NCI-H82 (cell line): Measurements from ENCODE around the gene SNAPC2.
"Not testable (repeated sequence)": the region's sequence is repeated elsewhere in the genome, so short reads cannot be mapped to it uniquely, and the experiment has no call there.

ENCODE experiments used
- DNase-seq: peaks from one replicate; lab custom pipeline; 2025; lab: John Stamatoyannopoulos, UW

The SNAPC2 gene

GRCh38 chr19:7908742-7909461, 11.2 kb upstream of the SNAPC2 start:
- DNase-seq, result no peak

- DNase-seq, result no peak
Measured at GRCh38 chr19:7909471-7910067, 10.6 kb upstream of the SNAPC2 start.

- DNase-seq, result no peak
Measured at GRCh38 chr19:7910321-7911161, 9.6 kb upstream of the SNAPC2 start.

GRCh38 chr19:7911508-7912143, 8.5 kb upstream of the SNAPC2 start:
- no peak for DNase-seq

GRCh38 chr19:7912144-7912696, 7.9 kb upstream of the SNAPC2 start:
- DNase-seq, result no peak

GRCh38 chr19:7912697-7913564, 7.2 kb upstream of the SNAPC2 start:
- DNase-seq, result no peak

- DNase-seq, result no peak
Measured at GRCh38 chr19:7913652-7914051, 6.5 kb upstream of the SNAPC2 start.

- no peak for DNase-seq
Measured at GRCh38 chr19:7914099-7914498, 6.0 kb upstream of the SNAPC2 start.

- DNase-seq, result peak; percentile 20
Measured at GRCh38 chr19:7914598-7915045, 5.5 kb upstream of the SNAPC2 start, which contains the start of gene TGFBR3L. Gene TGFBR3L (plus strand): TSS chr19:7914830.

GRCh38 chr19:7915250-7916102, 4.7 kb upstream of the SNAPC2 start:
- DNase-seq, result no peak

GRCh38 chr19:7916103-7916954, 3.8 kb upstream of the SNAPC2 start:
- DNase-seq, result no peak

- DNase-seq, result no peak
Measured at GRCh38 chr19:7916955-7917266, 3.2 kb upstream of the SNAPC2 start.

GRCh38 chr19:7917267-7918061, 2.7 kb upstream of the SNAPC2 start:
- peak; percentile 70 for DNase-seq

- not testable (repeated sequence) for DNase-seq
Measured at GRCh38 chr19:7918062-7918614, 2.0 kb upstream of the SNAPC2 start.

- no peak for DNase-seq
Measured at GRCh38 chr19:7918615-7919421, 1.3 kb upstream of the SNAPC2 start.

- peak; percentile 98 for DNase-seq
Measured at GRCh38 chr19:7920519-7921301, 572 bp downstream of the SNAPC2 start.
